ENCODE data around the gene PLSCR4.

DNA sequence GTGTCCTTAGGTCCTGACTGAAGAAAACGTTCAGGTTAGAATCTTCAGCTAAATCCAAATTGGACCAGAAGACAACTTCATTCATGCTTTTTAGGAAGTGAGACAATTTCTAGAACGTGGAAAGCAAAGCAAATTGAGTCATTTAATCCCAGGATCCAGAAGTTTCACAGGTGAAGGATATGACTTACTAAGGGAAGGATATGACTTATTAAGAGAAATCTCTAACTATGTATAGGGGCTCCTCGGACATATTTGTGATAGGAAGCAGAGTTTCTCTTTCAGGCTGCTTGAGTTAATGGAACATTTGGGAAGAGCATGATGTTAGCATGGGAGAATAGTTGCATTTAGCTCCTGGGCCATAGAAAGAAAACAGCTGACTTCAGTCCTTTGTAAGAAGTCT lies 73.8 kb downstream of the PLSCR4 start:
- TF ChIP-seq, protein P1, sequence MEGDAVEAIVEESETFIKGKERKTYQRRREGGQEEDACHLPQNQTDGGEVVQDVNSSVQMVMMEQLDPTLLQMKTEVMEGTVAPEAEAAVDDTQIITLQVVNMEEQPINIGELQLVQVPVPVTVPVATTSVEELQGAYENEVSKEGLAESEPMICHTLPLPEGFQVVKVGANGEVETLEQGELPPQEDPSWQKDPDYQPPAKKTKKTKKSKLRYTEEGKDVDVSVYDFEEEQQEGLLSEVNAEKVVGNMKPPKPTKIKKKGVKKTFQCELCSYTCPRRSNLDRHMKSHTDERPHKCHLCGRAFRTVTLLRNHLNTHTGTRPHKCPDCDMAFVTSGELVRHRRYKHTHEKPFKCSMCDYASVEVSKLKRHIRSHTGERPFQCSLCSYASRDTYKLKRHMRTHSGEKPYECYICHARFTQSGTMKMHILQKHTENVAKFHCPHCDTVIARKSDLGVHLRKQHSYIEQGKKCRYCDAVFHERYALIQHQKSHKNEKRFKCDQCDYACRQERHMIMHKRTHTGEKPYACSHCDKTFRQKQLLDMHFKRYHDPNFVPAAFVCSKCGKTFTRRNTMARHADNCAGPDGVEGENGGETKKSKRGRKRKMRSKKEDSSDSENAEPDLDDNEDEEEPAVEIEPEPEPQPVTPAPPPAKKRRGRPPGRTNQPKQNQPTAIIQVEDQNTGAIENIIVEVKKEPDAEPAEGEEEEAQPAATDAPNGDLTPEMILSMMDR (IDR thresholded peaks at IDR 0.05) = no peak
- no peak for TF ChIP-seq POLR2A (IDR thresholded peaks at IDR 0.05)

Data from heart left ventricle (tissue), 13 donors.